ENCODE data around the gene IRX3. TPM values are rescaled to one million over a fixed set of nuclear protein-coding genes. Genes with fewer than 3 reads are reported as not detected.

Gene IRX3
- total and polyA plus RNA-seq, 3 experiments from 2014 or later, result not detected

DNA sequence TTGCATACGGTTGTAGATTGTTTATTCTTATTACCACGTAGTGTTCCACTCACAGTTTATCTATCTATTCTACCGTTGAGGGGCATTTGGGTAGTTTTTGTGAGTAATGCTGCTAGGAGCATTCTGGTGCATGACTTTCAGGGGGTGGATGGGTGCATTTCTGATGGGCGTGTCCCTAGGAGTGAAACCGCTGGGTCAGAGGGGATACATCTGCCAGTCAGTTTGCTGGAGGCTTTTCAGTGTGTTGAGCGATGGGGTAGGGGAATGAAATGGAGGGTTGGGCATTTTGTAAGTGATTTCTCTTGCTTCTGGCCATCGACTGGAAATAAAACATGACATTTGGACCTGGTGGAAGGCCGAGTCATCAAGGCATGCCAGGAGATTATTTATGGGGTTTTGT, 17.0 kb upstream of the IRX3 start:
- Mint-ChIP-seq H3K4me3 (no peak overlapping the region), H3K9me3 (peaks cover 0 to 4% (median 0%) of the 10 kb centered on the region in 5 donors), H3K27me3 (peaks cover 12 to 14% of the 10 kb centered on the region in 2 donors), H3K36me3 (no peaks in the 10 kb centered on the region), H3K4me1 (no peaks in the 10 kb centered on the region), H3K27ac (no peak overlapping the region)
- H3K4me3 ChIP-seq (ENCODE audit: low read length), result no peak overlapping the region
- no peaks in the 10 kb centered on the region for H3K36me3 ChIP-seq (ENCODE audit: insufficient read depth, low read length)
- CTCF ChIA-PET, result no interaction called here
- no peak overlapping the region for H3K27ac ChIP-seq (ENCODE audit: low read depth, low read length)
- POLR2A ChIA-PET, result no interaction called here
- no peak for DNase-seq
- H3K4me1 ChIP-seq (ENCODE audit: insufficient read depth, low read length), result no peaks in the 10 kb centered on the region
- no peaks in the 10 kb centered on the region for H3K27me3 ChIP-seq (ENCODE audit: insufficient read depth, low read length, poor library complexity, severe bottlenecking)
- no peaks in the 10 kb centered on the region for H3K9me3 ChIP-seq (ENCODE audit: low read length)

DNA sequence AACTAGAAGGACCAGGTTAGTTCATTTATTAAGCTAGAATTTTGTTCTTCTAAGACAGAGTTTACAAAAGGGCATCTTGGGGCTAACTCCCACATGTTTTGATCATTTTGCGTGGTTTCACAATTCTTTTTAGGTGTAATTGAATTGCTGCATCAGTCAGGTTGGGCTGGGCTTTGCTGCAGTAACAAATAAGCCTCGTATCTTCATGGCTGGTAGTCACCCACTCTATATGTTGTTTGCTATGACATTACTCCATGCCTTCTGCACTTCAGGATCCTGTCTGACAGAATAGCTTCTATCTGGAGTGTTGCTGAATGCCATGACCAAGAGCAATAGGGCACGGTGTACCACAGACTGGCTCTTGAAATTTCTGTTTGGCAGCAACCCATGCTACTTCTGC, 10.6 kb upstream of the IRX3 start:
- no peaks in the 10 kb centered on the region for H3K36me3 Mint-ChIP-seq
- Histone ChIP-seq H3K9me3 (ENCODE audit: low read length) (no peaks in the 10 kb centered on the region), H3K4me1 (ENCODE audit: insufficient read depth, low read length) (no peaks in the 10 kb centered on the region), H3K27ac (ENCODE audit: low read depth, low read length) (no peak overlapping the region), H3K36me3 (ENCODE audit: insufficient read depth, low read length) (no peaks in the 10 kb centered on the region), H3K27me3 (ENCODE audit: insufficient read depth, low read length, poor library complexity, severe bottlenecking) (no peaks in the 10 kb centered on the region), H3K4me3 (ENCODE audit: low read length) (no peak overlapping the region)
- peaks cover 0 to 2% (median 2%) of the 10 kb centered on the region in 5 donors for H3K9me3 Mint-ChIP-seq
- no peak overlapping the region for H3K4me3 Mint-ChIP-seq
- H3K27me3 Mint-ChIP-seq, result peaks cover 11 to 25% of the 10 kb centered on the region in 2 donors
- no peak for DNase-seq
- no peaks in the 10 kb centered on the region for H3K4me1 Mint-ChIP-seq
- POLR2A ChIA-PET, result no interaction called here
- CTCF ChIA-PET, result no interaction called here
- no peak overlapping the region for H3K27ac Mint-ChIP-seq

DNA sequence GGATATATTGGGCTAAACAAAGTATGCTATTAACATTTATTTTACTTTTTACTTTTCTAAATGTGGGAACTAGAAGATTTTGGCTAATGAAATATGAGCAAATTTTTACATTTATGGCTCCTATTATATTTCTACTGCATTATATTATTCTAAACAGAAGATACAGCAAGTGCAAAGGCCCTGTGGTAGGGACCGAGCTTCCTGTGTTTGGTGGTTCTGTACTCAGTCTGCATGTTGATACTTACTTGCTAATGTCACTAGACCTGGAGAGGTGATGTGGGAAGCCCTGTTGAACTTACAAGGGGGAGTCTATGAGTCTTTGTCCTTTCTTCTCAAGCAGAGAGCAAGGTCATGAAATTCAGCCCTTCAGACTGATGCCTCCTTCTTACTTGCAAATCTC, 10.0 kb upstream of the IRX3 start:
- Histone ChIP-seq H3K4me3 (ENCODE audit: low read length) (no peak overlapping the region), H3K9me3 (ENCODE audit: low read length) (no peaks in the 10 kb centered on the region), H3K4me1 (ENCODE audit: insufficient read depth, low read length) (no peaks in the 10 kb centered on the region), H3K27ac (ENCODE audit: low read depth, low read length) (no peak overlapping the region), H3K36me3 (ENCODE audit: insufficient read depth, low read length) (no peaks in the 10 kb centered on the region), H3K27me3 (ENCODE audit: insufficient read depth, low read length, poor library complexity, severe bottlenecking) (no peaks in the 10 kb centered on the region)
- POLR2A ChIA-PET, result no interaction called here
- DNase-seq, result no peak
- Mint-ChIP-seq H3K36me3 (no peaks in the 10 kb centered on the region), H3K4me3 (no peak overlapping the region), H3K9me3 (peaks cover 0 to 2% (median 2%) of the 10 kb centered on the region in 5 donors), H3K27ac (no peak overlapping the region), H3K27me3 (peaks cover 13 to 27% of the 10 kb centered on the region in 2 donors), H3K4me1 (no peaks in the 10 kb centered on the region)
- CTCF ChIA-PET, result no interaction called here

DNA sequence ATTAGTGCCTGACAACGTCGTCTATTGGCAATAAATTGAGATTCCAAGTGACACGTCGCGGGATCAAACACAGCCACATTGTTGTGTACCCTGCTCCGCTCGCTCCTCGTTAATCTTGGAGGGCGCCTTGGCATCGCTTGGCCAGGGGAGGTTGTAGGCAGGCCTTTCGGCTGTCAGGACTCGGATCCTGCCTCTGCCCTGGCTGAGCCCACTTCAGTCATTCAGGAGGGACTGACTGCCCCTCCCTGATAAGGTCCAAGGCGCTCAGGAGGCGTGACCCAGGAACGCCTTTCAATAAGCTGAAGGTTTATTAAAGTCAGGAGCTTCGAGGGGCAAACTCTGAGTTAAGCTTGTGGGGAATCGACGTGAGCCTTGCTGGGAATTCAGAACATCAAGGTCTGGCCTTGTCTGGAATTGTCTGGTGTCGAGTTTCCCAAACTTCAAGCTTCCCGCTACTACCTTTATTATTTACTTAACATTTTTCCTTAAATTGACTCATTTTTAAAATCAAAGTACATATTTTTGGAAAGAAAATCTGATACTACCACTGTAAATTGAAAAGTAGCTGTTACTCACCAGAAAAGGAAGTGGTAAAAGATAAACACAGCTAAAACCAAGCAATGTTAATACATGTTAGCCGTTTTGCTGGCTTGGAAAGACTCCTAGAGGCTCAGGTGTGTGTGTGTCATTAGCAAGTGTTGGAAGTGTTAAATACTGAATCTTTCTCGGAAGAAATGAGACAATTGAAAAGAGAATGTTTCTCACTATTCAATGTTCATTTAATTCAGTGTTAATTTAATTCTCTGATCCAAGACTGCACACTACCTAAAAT, 5.3 kb upstream of the IRX3 start:
- Mint-ChIP-seq H3K27ac (no peak overlapping the region), H3K9me3 (peaks cover 0 to 2% (median 0%) of the 10 kb centered on the region in 5 donors), H3K36me3 (no peaks in the 10 kb centered on the region), H3K27me3 (peaks cover 29 to 58% of the 10 kb centered on the region in 2 donors), H3K4me3 (no peak overlapping the region), H3K4me1 (peaks cover 0 to 15% (median 0%) of the 10 kb centered on the region in 3 donors)
- Histone ChIP-seq H3K27ac (ENCODE audit: low read depth, low read length) (no peak overlapping the region), H3K36me3 (ENCODE audit: insufficient read depth, low read length) (no peaks in the 10 kb centered on the region), H3K4me1 (ENCODE audit: insufficient read depth, low read length) (no peaks in the 10 kb centered on the region), H3K9me3 (ENCODE audit: low read length) (no peaks in the 10 kb centered on the region), H3K4me3 (ENCODE audit: low read length) (no peak overlapping the region), H3K27me3 (ENCODE audit: insufficient read depth, low read length, poor library complexity, severe bottlenecking) (no peaks in the 10 kb centered on the region)
- POLR2A ChIA-PET, result no interaction called here
- DNase-seq, result no peak
- CTCF ChIA-PET, result interaction anchor here (0.6 to 1.2 kb wide), 2 partner anchors 11 kb away, joined by 3 read pairs; no protein-coding TSS in a partner anchor

DNA sequence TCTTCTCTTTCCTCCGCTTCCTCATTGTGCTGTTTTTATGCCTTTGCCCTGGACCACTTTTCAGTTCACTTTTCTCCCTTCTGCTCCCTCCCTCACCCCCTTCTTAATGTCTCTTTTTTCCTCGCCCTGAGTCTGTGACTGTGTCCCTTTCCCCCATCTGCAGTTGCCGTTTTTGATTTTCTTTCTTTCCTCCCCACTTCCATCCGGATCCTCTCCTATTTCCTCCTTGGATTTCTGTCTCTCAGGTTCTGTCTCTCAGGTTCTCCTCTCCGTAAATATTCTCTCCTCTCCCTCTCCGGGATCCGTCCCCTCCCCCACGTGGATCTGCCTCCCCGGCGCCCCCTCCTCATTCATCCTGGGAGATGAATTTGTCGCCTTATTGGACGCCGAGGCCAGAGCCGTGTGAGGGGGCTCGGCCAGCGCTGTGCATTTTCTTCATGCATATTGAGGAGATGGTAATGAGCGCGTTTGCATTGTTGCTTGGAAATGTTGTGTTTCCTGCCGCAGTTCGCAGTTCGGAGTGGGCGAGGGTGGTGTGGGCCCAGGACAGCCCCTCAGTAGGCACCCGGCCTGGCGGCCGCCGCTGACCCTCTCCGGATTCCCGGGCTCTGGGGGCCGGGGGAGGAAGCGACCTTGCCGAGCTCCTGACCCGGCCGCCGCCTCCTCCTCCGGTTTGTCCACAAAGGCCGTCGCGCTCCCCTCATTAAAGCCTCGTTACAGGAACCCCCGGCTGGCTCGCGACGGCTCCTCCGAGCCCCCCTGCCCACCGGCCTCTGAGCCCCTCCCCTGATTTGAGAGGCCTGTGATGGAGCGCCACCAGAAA, 4.5 kb upstream of the IRX3 start:
- CTCF ChIA-PET, result no interaction called here
- H3K9me3 Mint-ChIP-seq, result peaks cover 0 to 2% (median 0%) of the 10 kb centered on the region in 5 donors
- H3K36me3 Mint-ChIP-seq, result no peaks in the 10 kb centered on the region
- no peak for DNase-seq
- no peak overlapping the region for H3K4me3 ChIP-seq (ENCODE audit: low read length)
- H3K27me3 Mint-ChIP-seq, result peaks cover 33 to 63% of the 10 kb centered on the region in 2 donors
- H3K27ac ChIP-seq (ENCODE audit: low read depth, low read length), result no peak overlapping the region
- H3K4me1 Mint-ChIP-seq, result peaks cover 2 to 20% (median 5%) of the 10 kb centered on the region in 3 donors
- POLR2A ChIA-PET, result no interaction called here
- H3K4me3 Mint-ChIP-seq, result no peak overlapping the region
- H3K27ac Mint-ChIP-seq, result no peak overlapping the region
- H3K4me1 ChIP-seq (ENCODE audit: insufficient read depth, low read length), result no peaks in the 10 kb centered on the region
- no peaks in the 10 kb centered on the region for H3K9me3 ChIP-seq (ENCODE audit: low read length)
- no peaks in the 10 kb centered on the region for H3K36me3 ChIP-seq (ENCODE audit: insufficient read depth, low read length)
- H3K27me3 ChIP-seq (ENCODE audit: insufficient read depth, low read length, poor library complexity, severe bottlenecking), result no peaks in the 10 kb centered on the region

DNA sequence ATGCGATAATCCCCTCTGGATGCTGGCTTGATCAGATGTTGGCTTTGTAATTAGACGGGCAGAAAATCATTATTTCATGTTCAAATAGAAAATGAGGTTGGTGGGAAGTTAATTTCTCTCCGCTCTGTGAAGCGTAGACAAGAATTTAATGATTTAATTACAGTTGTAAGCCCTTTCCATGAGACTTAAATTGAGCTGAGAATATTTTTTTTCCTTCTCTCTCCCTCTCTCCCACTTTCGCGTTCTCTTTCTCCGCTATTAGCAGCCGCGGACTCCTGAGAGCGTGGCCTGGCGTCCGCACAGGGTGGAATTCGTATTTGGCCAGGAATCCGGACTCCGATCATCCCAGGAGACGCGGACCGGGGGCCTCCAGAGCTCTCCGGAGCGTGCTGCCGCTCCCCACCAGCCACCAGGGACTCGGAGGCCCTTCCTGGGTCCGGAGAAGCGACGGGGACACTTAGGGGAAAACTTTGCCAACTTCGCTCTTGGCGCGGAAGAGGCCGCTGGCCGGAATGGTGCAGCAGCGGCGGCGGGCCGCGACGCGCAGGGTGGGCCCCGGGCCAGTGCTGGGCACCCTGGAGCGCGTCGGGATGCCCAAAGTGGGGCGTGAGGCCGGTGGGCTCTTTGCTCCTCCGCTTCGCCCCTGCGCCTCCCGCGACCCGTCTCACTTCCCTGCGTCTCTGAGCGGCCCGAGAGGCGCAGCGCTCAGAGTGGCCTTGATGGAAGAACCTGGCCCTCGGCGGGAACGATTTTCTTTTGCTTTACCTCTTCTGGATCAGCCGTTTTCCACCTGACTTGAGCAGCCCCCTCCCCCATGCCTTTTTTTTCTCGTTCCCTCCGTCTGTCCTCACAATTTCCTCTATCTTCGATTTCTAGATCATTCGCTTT, 3.6 kb upstream of the IRX3 start:
- H3K27ac Mint-ChIP-seq, result no peak overlapping the region

DNA sequence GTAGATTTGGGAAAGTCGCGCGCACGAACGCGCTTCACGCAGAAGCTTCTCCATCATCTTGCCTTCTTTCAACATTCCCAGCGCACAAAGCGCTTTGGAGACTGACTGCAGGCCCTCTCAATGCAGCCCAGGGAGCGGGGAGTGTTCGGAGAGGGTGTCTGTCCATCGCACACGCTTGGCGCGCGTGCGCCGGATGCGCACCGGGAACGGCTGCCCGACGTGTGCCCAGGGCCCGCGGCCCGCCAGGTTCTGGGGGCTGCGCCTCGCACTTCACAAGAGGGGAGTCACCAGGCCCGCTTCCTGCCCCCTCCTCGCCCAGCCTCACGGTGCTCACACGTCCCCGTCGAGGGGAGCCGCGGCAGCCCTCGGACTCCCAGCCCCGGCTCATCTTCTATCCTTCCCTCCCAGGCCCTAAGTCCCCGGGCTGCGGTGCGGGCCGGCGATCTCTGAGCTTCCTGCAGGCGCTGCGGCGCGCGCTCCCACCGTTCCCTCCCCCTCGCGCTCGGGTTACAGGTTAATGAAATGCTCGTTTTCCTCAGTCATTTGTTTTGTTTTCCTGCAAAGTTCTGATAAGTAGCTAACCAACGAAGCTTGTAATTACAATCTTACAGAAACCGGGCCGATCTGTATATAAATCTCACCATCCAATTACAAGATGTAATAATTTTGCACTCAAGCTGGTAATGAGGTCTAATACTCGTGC, 2.8 kb upstream of the IRX3 start:
- POLR2A ChIA-PET, result no interaction called here
- H3K36me3 ChIP-seq (ENCODE audit: insufficient read depth, low read length), result no peaks in the 10 kb centered on the region
- H3K9me3 ChIP-seq (ENCODE audit: low read length), result no peaks in the 10 kb centered on the region
- Mint-ChIP-seq H3K4me3 (peak overlapping the region in 1 of 7 donors; percentile 32), H3K36me3 (no peaks in the 10 kb centered on the region), H3K27ac (no peak overlapping the region), H3K9me3 (no peaks in the 10 kb centered on the region), H3K27me3 (peaks cover 39 to 66% of the 10 kb centered on the region in 2 donors), H3K4me1 (peaks cover 4 to 28% (median 5%) of the 10 kb centered on the region in 3 donors)
- H3K27me3 ChIP-seq (ENCODE audit: insufficient read depth, low read length, poor library complexity, severe bottlenecking), result no peaks in the 10 kb centered on the region
- no peak overlapping the region for H3K4me3 ChIP-seq (ENCODE audit: low read length)
- H3K4me1 ChIP-seq (ENCODE audit: insufficient read depth, low read length), result no peaks in the 10 kb centered on the region
- DNase-seq, result no peak
- CTCF ChIA-PET, result no interaction called here
- no peak overlapping the region for H3K27ac ChIP-seq (ENCODE audit: low read depth, low read length)

More for the DNA sequence above, 3.6 kb upstream of the IRX3 start:
- Mint-ChIP-seq H3K4me1 (peaks cover 2 to 23% (median 5%) of the 10 kb centered on the region in 3 donors), H3K9me3 (no peaks in the 10 kb centered on the region), H3K36me3 (no peaks in the 10 kb centered on the region), H3K27me3 (peaks cover 35 to 66% of the 10 kb centered on the region in 2 donors), H3K4me3 (no peak overlapping the region)
- H3K27ac ChIP-seq (ENCODE audit: low read depth, low read length), result no peak overlapping the region
- no peak overlapping the region for H3K4me3 ChIP-seq (ENCODE audit: low read length)
- ChIA-PET CTCF (no interaction called here), POLR2A (no interaction called here)
- no peak for DNase-seq
- no peaks in the 10 kb centered on the region for H3K36me3 ChIP-seq (ENCODE audit: insufficient read depth, low read length)
- H3K27me3 ChIP-seq (ENCODE audit: insufficient read depth, low read length, poor library complexity, severe bottlenecking), result no peaks in the 10 kb centered on the region
- no peaks in the 10 kb centered on the region for H3K4me1 ChIP-seq (ENCODE audit: insufficient read depth, low read length)
- no peaks in the 10 kb centered on the region for H3K9me3 ChIP-seq (ENCODE audit: low read length)

Measured in CD8-positive, alpha-beta memory T cell (primary cell).